GM21619 (cell line): Measurements from ENCODE around the gene AHCYL2.
"Not testable (repeated sequence)": the region's sequence is repeated elsewhere in the genome, so short reads cannot be mapped to it uniquely, and the experiment has no call there.

Experiments used
- ATAC-seq: cut with Tn5 transposase; IDR thresholded peaks from one replicate; pipeline ENCODE4 v1.9.1; 2021; ENCODE audit not compliant: unreplicated experiment

The AHCYL2 gene

GRCh38 chr7:129446925-129447324 lies 222.1 kb downstream of the AHCYL2 start:
- ATAC-seq: not testable (repeated sequence)

GRCh38 chr7:129447445-129447844 lies 222.6 kb downstream of the AHCYL2 start:
- ATAC-seq: not testable (repeated sequence)

- not testable (repeated sequence) for ATAC-seq
Measured at GRCh38 chr7:129448608-129449007, 223.8 kb downstream of the AHCYL2 start.

- ATAC-seq: no peak
Measured at GRCh38 chr7:129450295-129450694, 225.5 kb downstream of the AHCYL2 start.

DNA sequence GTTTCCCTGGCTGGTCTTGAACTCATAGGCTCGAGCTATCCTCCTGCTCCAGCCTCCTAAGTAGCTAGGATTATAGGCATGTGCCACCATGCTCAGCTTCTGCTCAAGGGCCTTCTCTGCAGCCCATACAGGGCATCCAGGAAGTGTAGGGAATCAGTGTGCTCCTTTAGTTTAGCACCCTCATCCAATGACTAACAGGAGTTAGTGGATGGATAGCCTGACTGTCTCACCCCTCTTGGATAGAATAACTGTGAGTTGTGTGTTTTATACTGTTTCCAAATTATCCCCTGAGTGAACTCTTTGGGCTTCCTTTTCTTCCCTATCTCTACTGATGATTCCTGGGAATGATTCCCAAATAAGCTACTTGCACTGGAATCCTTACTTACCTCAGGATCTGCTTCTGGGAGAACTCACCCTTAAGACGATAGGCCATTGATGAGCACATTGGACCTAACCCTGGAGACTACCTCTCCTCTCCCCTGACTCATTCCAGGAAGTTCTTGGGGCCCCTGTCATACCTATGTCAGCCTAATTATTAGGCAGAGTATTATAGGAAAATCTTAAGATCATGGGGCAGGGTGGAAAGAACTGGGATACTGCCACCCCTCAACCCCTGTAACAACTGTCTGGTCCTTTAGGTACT lies 227.9 kb downstream of the AHCYL2 start:
- no peak for ATAC-seq

DNA sequence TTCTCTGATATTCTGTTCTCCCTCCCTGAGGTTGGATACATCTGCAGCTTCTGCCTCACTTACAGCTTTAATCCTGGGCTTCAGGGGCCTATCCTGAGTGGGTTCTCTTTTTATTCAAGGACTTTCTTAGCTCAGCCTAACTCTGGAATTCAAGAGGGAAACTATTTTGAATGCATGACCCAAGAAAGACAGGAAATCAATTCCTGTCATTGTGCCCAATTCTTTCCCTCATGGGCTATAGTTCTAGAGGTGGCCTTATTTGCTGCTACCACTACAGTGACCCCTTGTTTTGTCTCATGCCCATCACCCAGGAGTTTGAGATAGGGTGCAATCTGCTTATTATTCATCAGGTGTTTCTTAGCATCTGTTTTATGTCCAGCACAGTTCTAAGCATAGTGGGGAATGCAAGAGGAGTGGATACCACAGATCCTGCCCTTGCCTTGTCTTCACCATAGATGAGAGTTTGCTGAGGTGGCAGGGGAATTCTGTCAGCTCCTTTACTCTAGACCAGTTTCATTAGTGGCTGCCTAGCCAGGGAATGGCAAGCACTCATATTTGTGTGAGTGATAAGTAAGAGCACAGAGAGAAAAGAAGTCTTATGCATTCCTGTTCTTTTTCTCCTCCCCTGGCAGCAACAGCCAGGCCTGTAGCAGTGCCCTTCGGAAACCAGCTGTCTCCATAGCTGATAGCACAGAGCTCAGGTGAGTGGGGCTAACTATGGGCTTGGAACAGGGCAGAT lies 228.8 kb downstream of the AHCYL2 start:
- no peak for ATAC-seq

DNA sequence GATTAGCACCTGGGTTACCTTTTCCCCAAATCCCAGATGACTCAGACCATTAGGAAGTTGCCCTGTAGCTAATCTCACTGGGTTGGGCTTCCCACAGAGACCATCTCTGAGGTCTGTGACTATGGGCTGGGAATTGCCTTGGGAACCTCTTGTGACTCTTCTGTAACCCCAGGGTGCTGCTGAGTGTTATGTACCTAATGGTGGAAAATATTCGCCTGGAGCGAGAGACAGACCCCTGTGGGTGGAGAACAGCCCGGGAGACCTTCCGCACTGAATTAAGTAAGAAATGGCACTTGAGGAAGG lies 229.4 kb downstream of the AHCYL2 start:
- ATAC-seq: no peak

- ATAC-seq: no peak
Measured at GRCh38 chr7:129456421-129456820, 231.6 kb downstream of the AHCYL2 start.

DNA sequence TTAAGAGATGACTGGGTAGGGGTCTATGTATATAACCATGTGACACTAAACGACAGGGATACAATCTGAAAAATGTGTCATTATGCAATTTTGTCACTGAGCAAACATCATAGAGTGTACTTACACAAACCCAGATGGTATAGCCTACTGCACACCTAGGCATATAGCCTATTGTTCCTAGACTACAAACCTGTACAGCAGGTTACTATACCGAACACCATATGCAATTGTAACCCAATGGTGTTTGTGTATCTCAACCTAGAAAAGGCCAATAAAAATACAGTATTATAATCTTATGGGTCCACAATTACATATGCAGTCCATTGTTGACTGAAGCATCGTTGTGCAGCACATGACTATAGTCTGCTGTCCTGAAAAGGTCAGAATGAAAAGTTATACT lies 232.3 kb downstream of the AHCYL2 start:
- ATAC-seq: no peak

DNA sequence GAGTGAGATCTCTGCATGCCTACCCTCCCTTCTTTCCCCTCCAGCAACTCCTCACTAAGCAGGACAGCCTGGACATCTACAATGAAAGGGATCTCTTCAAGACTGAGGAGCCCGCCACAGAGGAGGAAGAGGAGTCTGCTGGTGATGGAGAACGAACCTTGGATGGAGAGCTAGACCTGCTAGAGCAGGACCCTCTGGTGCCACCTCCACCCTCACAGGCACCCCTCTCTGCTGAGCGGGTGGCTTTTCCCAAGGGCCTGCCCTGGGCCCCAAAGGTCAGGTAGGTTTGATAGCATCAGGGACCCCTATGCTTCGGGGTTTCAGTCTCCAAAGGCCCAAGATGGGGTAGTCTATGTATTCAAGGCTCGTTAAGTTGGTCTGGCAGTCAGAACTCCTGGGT lies 233.3 kb downstream of the AHCYL2 start:
- ATAC-seq: no peak

DNA sequence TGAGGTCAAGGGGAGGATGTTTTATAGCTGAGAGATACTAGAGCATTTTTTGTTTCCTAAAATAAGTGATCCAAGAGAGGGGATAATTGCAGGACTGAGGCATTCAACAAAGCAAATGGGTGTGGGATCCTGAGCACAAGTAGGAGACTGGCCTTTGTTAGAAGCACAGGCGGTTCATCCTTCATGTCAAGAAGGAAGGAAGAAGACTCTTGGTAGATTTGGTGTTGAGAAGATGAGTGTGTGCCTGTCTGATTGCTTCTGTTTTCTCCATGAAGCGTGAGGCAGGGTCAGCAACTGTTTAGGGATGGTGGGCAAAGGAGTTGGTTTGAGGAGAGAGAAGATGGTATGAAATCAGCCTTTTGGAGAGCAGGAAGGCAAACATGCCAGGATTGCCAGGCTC lies 237.0 kb downstream of the AHCYL2 start:
- no peak for ATAC-seq

DNA sequence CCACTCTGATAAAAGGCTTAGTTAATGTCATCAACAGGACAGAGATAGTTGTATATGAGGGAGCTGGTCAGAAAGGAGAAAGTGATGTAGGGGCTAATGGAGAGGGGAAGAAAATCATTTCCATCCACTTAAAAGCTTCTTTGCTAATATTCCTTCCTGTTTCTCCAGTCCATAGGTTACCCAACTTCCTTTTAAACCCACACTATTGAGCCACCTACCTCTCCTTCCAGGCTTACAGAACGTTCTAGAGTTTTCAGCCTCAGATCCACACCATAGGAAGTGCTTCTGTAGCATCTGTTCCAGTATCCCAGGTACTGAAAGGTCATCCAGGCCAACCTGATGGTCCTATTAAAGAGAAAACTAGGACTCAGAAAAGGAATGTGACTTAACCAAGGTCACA lies 237.6 kb downstream of the AHCYL2 start:
- ATAC-seq: no peak

- ATAC-seq: no peak
Measured at GRCh38 chr7:129464194-129464593, 239.4 kb downstream of the AHCYL2 start.

- ATAC-seq: no peak
Measured at GRCh38 chr7:129465080-129465479, 240.2 kb downstream of the AHCYL2 start.

DNA sequence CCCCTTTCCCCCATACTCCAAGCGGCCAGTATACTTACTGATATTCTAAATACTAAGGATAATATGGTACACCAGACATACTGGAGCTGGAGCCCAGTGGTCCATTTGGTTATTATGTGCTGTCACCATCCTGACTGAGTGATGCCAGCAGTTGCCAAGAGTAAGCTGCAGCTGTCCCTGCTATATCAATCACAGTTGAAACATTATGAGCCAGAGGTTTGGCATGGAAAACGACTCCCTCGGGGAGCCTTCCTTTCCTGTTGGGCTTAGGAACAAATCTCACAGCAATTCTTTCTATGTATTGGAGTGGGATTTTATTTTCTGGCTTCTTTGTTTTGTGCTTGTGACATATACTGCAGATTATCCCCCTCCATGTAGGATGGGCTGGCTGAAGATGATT lies 242.0 kb downstream of the AHCYL2 start:
- no peak for ATAC-seq

DNA sequence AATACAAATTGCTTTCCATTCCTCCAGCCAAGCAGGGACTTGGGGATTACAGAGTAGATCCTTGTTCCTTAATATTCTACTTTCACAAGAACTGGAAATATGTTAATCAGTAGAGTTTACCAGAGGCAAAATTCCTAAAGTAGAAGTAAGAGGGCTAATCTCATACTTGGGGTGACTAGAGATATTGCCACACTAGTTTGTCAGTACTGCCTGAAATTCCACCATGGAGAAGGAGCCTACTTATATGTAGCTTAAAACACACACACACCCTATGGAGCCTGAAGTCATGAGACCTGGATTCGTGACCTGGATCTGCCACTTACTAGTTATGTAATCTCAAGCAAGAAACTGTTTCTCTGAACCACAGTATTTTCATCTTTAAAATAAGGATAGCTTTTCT lies 243.3 kb downstream of the AHCYL2 start:
- no peak for ATAC-seq

DNA sequence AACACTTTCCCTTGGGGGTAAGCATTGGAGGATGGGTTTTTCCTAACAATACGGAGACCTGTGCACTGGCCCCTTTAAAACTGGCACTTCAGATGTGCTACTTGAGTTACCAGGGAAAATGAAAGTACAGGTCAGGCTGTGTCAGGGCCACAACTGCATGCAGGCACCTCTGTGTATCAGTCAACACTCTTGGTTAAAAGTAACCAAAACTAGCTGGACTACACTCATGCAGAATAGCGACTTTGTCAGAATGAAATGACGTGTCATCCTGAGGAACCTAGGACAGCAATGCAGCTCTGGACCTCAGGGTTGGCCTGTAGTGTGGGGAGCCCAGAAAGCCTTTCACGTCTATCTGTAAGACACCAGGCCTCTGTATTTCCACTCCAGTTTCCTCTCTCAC lies 243.7 kb downstream of the AHCYL2 start:
- no peak for ATAC-seq

- ATAC-seq: no peak
Measured at GRCh38 chr7:129469930-129470329, 245.1 kb downstream of the AHCYL2 start.

DNA sequence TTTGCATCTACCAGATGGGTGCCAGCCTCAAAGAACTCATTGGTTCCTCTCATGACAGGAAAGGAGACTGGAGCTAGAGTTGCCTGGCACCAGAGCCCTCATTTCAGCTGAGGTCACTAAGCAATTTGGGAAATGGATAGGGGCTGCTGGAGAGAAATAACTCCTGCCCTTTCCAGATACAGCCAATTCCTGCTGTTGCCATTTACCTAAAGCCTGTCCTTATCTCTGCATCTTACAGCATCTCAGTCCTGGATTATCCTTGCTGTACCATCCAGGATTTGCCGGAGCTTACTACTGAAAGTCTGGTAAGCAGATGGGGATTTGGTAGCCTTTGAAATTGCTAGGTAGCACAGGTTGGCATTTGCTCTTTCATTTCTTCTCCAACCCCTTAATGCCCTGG lies 245.6 kb downstream of the AHCYL2 start:
- ATAC-seq: no peak

GRCh38 chr7:129471402-129471827 lies 246.6 kb downstream of the AHCYL2 start:
- no peak for ATAC-seq

GRCh38 chr7:129475931-129476330 lies 251.1 kb downstream of the AHCYL2 start:
- ATAC-seq: not testable (repeated sequence)

- not testable (repeated sequence) for ATAC-seq
Measured at GRCh38 chr7:129476398-129476797, 251.6 kb downstream of the AHCYL2 start.
